Mucosa of descending colon (tissue), 3 donors: ENCODE results near the gene ZNF22. TPM values are rescaled to one million over a fixed set of nuclear protein-coding genes. Genes with fewer than 3 reads are reported as not detected.
A peak's percentile ranks its signal among the peaks of the same experiment; 100 is the strongest.

Source experiments
- ATAC-seq: fragments of 200-7000 bp; cut with Tn5 transposase; one replicate; pipeline ENCODE4 v1.9.1; 2020; ENCODE audit warnings: mild to moderate bottlenecking, moderate library complexity
- DNase-seq, 3 donors: peaks; one replicate each; pipeline ENCODE4 v3.0.0-alpha.2; 2020
- H3K36me3 ChIP-seq: fragments of 200-600 bp; one replicate; pipeline ENCODE4 v1.8.0; 2021; ENCODE audit warnings: low read depth, mild to moderate bottlenecking
- H3K4me1 ChIP-seq: fragments of 200-600 bp; one replicate; pipeline ENCODE4 v1.8.0; 2021; ENCODE audit warnings: low read depth, mild to moderate bottlenecking
- H3K4me3 ChIP-seq: fragments of 200-600 bp; one replicate; pipeline ENCODE4 v1.8.0; 2021; ENCODE audit warnings: mild to moderate bottlenecking
- H3K9me3 ChIP-seq: fragments of 200-600 bp; one replicate; pipeline ENCODE4 v1.8.0; 2021; ENCODE audit warnings: mild to moderate bottlenecking
- intact Hi-C, 2 donors: fragments of 100-400 bp; cut with DNase I in 1 of 2; cut with micrococcal nuclease in 1 of 2; formaldehyde crosslinking; loops; one replicate each; pipeline versions ENCODE4 v1.11.0 to v1.11.1; 2022; cut with DNase I, micrococcal nuclease
- total RNA-seq, 3 donors: library from RNA; stranded (reverse); fragmentation: NEBNext Ultra II Directional in 2 of 3; extraction: Animal tissue kit (Norgen Biotek cat#: 25700) in 2 of 3; gene quantifications; one replicate each; pipeline versions ENCODE4 v1.2.1 to v1.2.4, GENCODE V29; 2021 to 2023
- TF ChIP-seq, protein P1 (sequence below): fragments of 200-600 bp; IDR thresholded peaks from one replicate; pipeline ENCODE4 v1.8.0; 2022; ENCODE audit warnings: antibody characterized with exemption, mild to moderate bottlenecking
- donor health status: DM: no; HTN: no; CAD: no; lungs with moderate emphysema.
- donor health status: DM: no; HTN: no; CAD: no.
- donor health status: DM: no; HTN: yes; CAD: no.

ZNF22 gene
- total RNA-seq, 3 donors from 2014 or later = 14.6 to 17.7 (median 15.5) TPM

GRCh38 chr10:44955413-44956070 is 45.2 kb upstream of the ZNF22 start:
- ATAC-seq (no peak), DNase-seq (no peak)
- Histone ChIP-seq H3K4me1 (peaks cover 18% of the 10 kb centered on the region), H3K36me3 (no peaks in the 10 kb centered on the region), H3K4me3 (no peak overlapping the region), H3K9me3 (no peaks in the 10 kb centered on the region)
- TF ChIP-seq, protein P1, sequence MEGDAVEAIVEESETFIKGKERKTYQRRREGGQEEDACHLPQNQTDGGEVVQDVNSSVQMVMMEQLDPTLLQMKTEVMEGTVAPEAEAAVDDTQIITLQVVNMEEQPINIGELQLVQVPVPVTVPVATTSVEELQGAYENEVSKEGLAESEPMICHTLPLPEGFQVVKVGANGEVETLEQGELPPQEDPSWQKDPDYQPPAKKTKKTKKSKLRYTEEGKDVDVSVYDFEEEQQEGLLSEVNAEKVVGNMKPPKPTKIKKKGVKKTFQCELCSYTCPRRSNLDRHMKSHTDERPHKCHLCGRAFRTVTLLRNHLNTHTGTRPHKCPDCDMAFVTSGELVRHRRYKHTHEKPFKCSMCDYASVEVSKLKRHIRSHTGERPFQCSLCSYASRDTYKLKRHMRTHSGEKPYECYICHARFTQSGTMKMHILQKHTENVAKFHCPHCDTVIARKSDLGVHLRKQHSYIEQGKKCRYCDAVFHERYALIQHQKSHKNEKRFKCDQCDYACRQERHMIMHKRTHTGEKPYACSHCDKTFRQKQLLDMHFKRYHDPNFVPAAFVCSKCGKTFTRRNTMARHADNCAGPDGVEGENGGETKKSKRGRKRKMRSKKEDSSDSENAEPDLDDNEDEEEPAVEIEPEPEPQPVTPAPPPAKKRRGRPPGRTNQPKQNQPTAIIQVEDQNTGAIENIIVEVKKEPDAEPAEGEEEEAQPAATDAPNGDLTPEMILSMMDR = no peak
- intact Hi-C loops = no loop called here

GRCh38 chr10:44956226-44956625 is 44.5 kb upstream of the ZNF22 start:
- Histone ChIP-seq H3K9me3 (no peaks in the 10 kb centered on the region), H3K36me3 (no peaks in the 10 kb centered on the region), H3K4me1 (peaks cover 24% of the 10 kb centered on the region), H3K4me3 (no peak overlapping the region)
- intact Hi-C loops = no loop called here
- TF ChIP-seq, protein P1 = no peak
- ATAC-seq (no peak), DNase-seq (no peak)

- H3K36me3 ChIP-seq = no peaks in the 10 kb centered on the region
- DNase-seq (no peak), ATAC-seq (no peak)
- intact Hi-C loops = no loop called here
- H3K4me3 ChIP-seq = no peak overlapping the region
- H3K9me3 ChIP-seq = no peaks in the 10 kb centered on the region
- peaks cover 24% of the 10 kb centered on the region for H3K4me1 ChIP-seq
- TF ChIP-seq, protein P1 = no peak
These were observed 43.7 kb upstream of the ZNF22 start for GRCh38 chr10:44956717-44957706.

DNA sequence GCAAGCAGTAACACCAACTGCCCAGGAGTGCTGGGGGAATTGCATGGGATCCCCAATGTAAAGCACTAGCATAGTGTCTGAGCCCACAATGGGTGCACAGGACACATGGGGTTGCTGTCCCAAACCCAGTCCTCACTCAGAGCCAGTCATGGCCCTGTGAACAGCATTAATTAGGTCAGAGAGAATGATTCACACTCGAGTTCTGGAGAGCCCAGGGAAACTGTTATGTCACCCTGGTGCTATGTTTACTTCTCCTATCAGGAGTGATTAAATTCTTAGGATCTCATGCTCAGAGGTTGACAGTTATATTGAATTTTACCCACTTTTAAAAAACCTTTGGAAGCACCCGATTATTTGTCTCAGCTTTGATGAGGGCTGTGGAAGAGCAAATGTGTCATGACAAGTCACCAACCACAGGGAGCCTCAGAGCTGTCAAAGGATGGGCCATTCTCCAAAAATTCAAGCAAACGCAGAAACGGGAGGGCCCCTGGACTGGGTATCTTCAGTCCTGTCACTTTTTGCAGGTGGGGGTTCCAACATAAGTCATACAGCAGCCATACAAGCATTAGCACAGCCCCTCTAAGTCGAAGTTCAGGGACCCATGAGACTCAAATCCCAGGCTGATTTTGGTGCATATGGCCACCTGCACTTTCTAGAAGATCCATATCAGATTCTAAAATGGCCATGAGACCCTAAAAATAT is 42.4 kb upstream of the ZNF22 start:
- H3K36me3 ChIP-seq = no peaks in the 10 kb centered on the region
- H3K4me3 ChIP-seq = no peak overlapping the region
- H3K9me3 ChIP-seq = no peaks in the 10 kb centered on the region
- no peak for DNase-seq
- TF ChIP-seq, protein P1 = no peak
- intact Hi-C loops = no loop called here
- peaks cover 24% of the 10 kb centered on the region for H3K4me1 ChIP-seq
- no peak for ATAC-seq

GRCh38 chr10:44958898-44959246 is 41.9 kb upstream of the ZNF22 start:
- TF ChIP-seq, protein P1 = no peak
- Histone ChIP-seq H3K36me3 (no peaks in the 10 kb centered on the region), H3K9me3 (no peaks in the 10 kb centered on the region), H3K4me3 (peak overlapping the region; percentile 43), H3K4me1 (peaks cover 26% of the 10 kb centered on the region)
- DNase-seq = no peak
- no peak for ATAC-seq
- intact Hi-C loops = no loop called here
